ENCODE measurements around the gene ARSB. TPM values are rescaled to one million over a fixed set of nuclear protein-coding genes. Genes with fewer than 3 reads are reported as not detected.

The ARSB gene
- total and polyA plus RNA-seq, 3 donors from 2014 or later: 5.3 to 12.9 (median 11.8) TPM

GRCh38 chr5:78797936-78798672 is 187.0 kb downstream of the ARSB start:
- H3K27me3 ChIP-seq: no peaks in the 10 kb centered on the region
- DNase-seq: no peak
- no peaks in the 10 kb centered on the region for H3K9me3 ChIP-seq
- no peaks in the 10 kb centered on the region for H3K4me1 ChIP-seq
- H3K27ac ChIP-seq: no peak overlapping the region
- WGBS, 2 donors: 82 to 89% methylated on average over 8 of the region's 8 CpGs
- TF ChIP-seq POLR2A (IDR thresholded peaks at IDR 0.05): no peak
- TF ChIP-seq CTCF (IDR thresholded peaks at IDR 0.05): no peak
- H3K4me3 ChIP-seq: no peak overlapping the region
- no peaks in the 10 kb centered on the region for H3K36me3 ChIP-seq (ENCODE audit: low read depth, missing control alignments)
- intact Hi-C loops (cut with DNase I; ENCODE audit: low total_unique reads): no loop called here

DNA sequence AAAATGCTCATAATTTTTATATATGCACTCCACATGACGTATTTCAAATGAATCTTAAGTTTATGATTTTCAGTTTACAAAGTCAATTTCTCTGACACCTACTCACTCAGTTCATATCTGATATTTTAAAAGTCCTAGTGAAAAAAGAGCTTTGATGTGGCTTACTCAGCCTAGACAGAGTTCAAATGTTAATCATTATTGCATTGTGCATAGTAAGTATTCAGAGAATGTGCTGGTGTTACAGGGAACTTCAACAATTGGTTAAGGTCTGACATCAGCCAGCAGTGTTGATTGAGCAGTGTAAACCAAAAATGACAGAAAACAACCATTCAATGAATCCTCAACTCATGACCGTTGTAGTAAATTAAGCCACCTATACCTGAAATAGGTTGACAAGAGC is 189.4 kb downstream of the ARSB start:
- no peaks in the 10 kb centered on the region for H3K9me3 ChIP-seq
- no peak for TF ChIP-seq POLR2A (IDR thresholded peaks at IDR 0.05)
- TF ChIP-seq CTCF (IDR thresholded peaks at IDR 0.05): no peak
- no peak overlapping the region for H3K27ac ChIP-seq
- 94 to 98% methylated on average over 2 of the region's 2 CpGs for WGBS, 2 donors
- intact Hi-C loops (cut with DNase I; ENCODE audit: low total_unique reads): no loop called here
- DNase-seq: no peak
- no peak overlapping the region for H3K4me3 ChIP-seq
- H3K27me3 ChIP-seq: no peaks in the 10 kb centered on the region
- no peaks in the 10 kb centered on the region for H3K36me3 ChIP-seq (ENCODE audit: low read depth, missing control alignments)
- H3K4me1 ChIP-seq: no peaks in the 10 kb centered on the region

GRCh38 chr5:78794693-78795215 is 190.4 kb downstream of the ARSB start:
- H3K27ac ChIP-seq: no peak overlapping the region
- DNase-seq: no peak
- WGBS, 2 donors: 76 to 88% methylated on average over 1 of the region's 1 CpG

GRCh38 chr5:78793907-78794662 is 191.0 kb downstream of the ARSB start:
- Histone ChIP-seq H3K4me1 (no peaks in the 10 kb centered on the region), H3K4me3 (no peak overlapping the region), H3K27ac (no peak overlapping the region), H3K36me3 (ENCODE audit: low read depth, missing control alignments) (no peaks in the 10 kb centered on the region), H3K27me3 (no peaks in the 10 kb centered on the region), H3K9me3 (no peaks in the 10 kb centered on the region)
- 82 to 84% methylated on average over 7 of the region's 7 CpGs for WGBS, 2 donors
- intact Hi-C loops (cut with DNase I; ENCODE audit: low total_unique reads): no loop called here
- no peak for DNase-seq
- no peak for TF ChIP-seq POLR2A (IDR thresholded peaks at IDR 0.05)
- no peak for TF ChIP-seq CTCF (IDR thresholded peaks at IDR 0.05)

More at GRCh38 chr5:78794693-78795215, 190.4 kb downstream of the ARSB start:
- Histone ChIP-seq H3K4me3 (no peak overlapping the region), H3K9me3 (no peaks in the 10 kb centered on the region), H3K4me1 (no peaks in the 10 kb centered on the region), H3K36me3 (ENCODE audit: low read depth, missing control alignments) (no peaks in the 10 kb centered on the region), H3K27me3 (no peaks in the 10 kb centered on the region)
- TF ChIP-seq POLR2A (IDR thresholded peaks at IDR 0.05): no peak
- TF ChIP-seq CTCF (IDR thresholded peaks at IDR 0.05): no peak
- intact Hi-C loops (cut with DNase I; ENCODE audit: low total_unique reads): no loop called here
